Measurements from ENCODE around the gene SORCS3. TPM values are rescaled to one million over a fixed set of nuclear protein-coding genes. Genes with fewer than 3 reads are reported as not detected.
A peak's percentile ranks its signal among the peaks of the same experiment; 100 is the strongest.

The SORCS3 gene
- polyA plus RNA-seq, 1 donor: not detected

GRCh38 chr10:105259201-105259600, 618.1 kb downstream of the SORCS3 start:
- no peak for DNase-seq (ENCODE audit: low read depth)

GRCh38 chr10:105262666-105263065, 621.6 kb downstream of the SORCS3 start:
- no peak for DNase-seq (ENCODE audit: low read depth)

- no peak for DNase-seq (ENCODE audit: low read depth)
Measured at GRCh38 chr10:105266966-105267539, 626.0 kb downstream of the SORCS3 start.

GRCh38 chr10:105268961-105269360, 627.9 kb downstream of the SORCS3 start:
- no peak for DNase-seq (ENCODE audit: low read depth)

- no peak for DNase-seq (ENCODE audit: low read depth)
Measured at GRCh38 chr10:105269689-105270088, 628.6 kb downstream of the SORCS3 start.

- no peak for DNase-seq (ENCODE audit: low read depth)
Measured at GRCh38 chr10:105274556-105275070, 633.5 kb downstream of the SORCS3 start.

GRCh38 chr10:105278439-105278838, 637.3 kb downstream of the SORCS3 start:
- no peak for DNase-seq (ENCODE audit: low read depth)

- DNase-seq (ENCODE audit: low read depth): no peak
Measured at GRCh38 chr10:105279101-105279500, 638.0 kb downstream of the SORCS3 start.

GRCh38 chr10:105280895-105281294, 639.8 kb downstream of the SORCS3 start:
- DNase-seq (ENCODE audit: low read depth): no peak

GRCh38 chr10:105284476-105285215, 643.6 kb downstream of the SORCS3 start:
- no peak for DNase-seq (ENCODE audit: low read depth)

- DNase-seq (ENCODE audit: low read depth): peak; percentile 4
Measured at GRCh38 chr10:105288026-105288425, 646.9 kb downstream of the SORCS3 start.

GRCh38 chr10:105288613-105289012, 647.5 kb downstream of the SORCS3 start:
- no peak for DNase-seq (ENCODE audit: low read depth)

GRCh38 chr10:105291571-105291970, 650.5 kb downstream of the SORCS3 start:
- DNase-seq (ENCODE audit: low read depth): no peak

GRCh38 chr10:105292236-105292635, 651.1 kb downstream of the SORCS3 start:
- no peak for DNase-seq (ENCODE audit: low read depth)
